ENCODE measurements around the gene TCF7L2.

- TF ChIP-seq, protein P1, sequence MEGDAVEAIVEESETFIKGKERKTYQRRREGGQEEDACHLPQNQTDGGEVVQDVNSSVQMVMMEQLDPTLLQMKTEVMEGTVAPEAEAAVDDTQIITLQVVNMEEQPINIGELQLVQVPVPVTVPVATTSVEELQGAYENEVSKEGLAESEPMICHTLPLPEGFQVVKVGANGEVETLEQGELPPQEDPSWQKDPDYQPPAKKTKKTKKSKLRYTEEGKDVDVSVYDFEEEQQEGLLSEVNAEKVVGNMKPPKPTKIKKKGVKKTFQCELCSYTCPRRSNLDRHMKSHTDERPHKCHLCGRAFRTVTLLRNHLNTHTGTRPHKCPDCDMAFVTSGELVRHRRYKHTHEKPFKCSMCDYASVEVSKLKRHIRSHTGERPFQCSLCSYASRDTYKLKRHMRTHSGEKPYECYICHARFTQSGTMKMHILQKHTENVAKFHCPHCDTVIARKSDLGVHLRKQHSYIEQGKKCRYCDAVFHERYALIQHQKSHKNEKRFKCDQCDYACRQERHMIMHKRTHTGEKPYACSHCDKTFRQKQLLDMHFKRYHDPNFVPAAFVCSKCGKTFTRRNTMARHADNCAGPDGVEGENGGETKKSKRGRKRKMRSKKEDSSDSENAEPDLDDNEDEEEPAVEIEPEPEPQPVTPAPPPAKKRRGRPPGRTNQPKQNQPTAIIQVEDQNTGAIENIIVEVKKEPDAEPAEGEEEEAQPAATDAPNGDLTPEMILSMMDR (IDR thresholded peaks at IDR 0.05; ENCODE audit: poor library complexity, severe bottlenecking): no peak
- TF ChIP-seq POLR2AphosphoS5 (IDR thresholded peaks at IDR 0.05): no peak
- TF ChIP-seq EZH2 (IDR thresholded peaks at IDR 0.05; ENCODE audit: borderline replicate concordance, insufficient read depth, low read length, poor library complexity, severe bottlenecking): no peak
- TF ChIP-seq TAF1 (IDR thresholded peaks at IDR 0.05; ENCODE audit: low read depth): no peak
- TF ChIP-seq SMC3 (conservative IDR thresholded peaks at IDR 0.05; ENCODE audit: poor library complexity): no peak
Observed at GRCh38 chr10:112934193-112934592, 15.9 kb upstream of the TCF7L2 start.
